HCT116 (cell line): ENCODE results near the gene ZNF346. TPM values are rescaled to one million over a fixed set of nuclear protein-coding genes. Genes with fewer than 3 reads are reported as not detected.

ENCODE experiments used
- ATAC-seq: fragments of 200-7000 bp; cut with Tn5 transposase; 2 replicates; pipeline ENCODE4 v1.9.1; 2020; ENCODE audit warnings: mild to moderate bottlenecking, moderate library complexity
- BruUV-seq: library from RNA; stranded (reverse); fragments of 400-500 nt; replicated peaks from 2 replicates; lab custom pipeline; 2021; lab: Mats Ljungman, UMichigan
- CTCF ChIA-PET: fragments of 300-600 bp; sonication (Branson Sonifier 250); formaldehyde crosslinking; loops from one replicate; lab custom pipeline; 2021; ENCODE audit warnings: antibody characterized with exemption; lab: Charles Lee
- POLR2A ChIA-PET: fragments of 300-600, 350-600 bp; sonication (Branson Sonifier 250); formaldehyde crosslinking; loops from one replicate; lab custom pipeline; 2021; ENCODE audit warnings: antibody characterized with exemption; lab: Charles Lee
- RAD21 ChIA-PET, 2 experiments: fragments of 300-600 bp; sonication (Branson Sonifier 250); formaldehyde crosslinking; loops; one replicate each; lab custom pipeline; 2023; ENCODE audit warnings: low total read pairs in 2 of 2; ENCODE audit not compliant: uncharacterized antibody in 2 of 2, unreplicated experiment in 2 of 2, low non-redundant PET in 1 of 2; lab: Charles Lee
- DNase-seq: peaks from one replicate; pipeline ENCODE4 v3.0.0-alpha.2; 2010; ENCODE audit warnings: low read depth, low spot score
- H2AFZ ChIP-seq: fragments of 200-600 bp; shearing (Covaris generic), sonication (generic); 2 replicates; pipeline ENCODE4 v1.6.1; 2017; ENCODE audit warnings: low read depth, mixed run types, mixed read lengths, antibody characterized with exemption, low read length; ENCODE audit not compliant: poor library complexity, severe bottlenecking
- H3K27ac ChIP-seq: 2 replicates; pipeline ENCODE4 v1.5.1; 2012; ENCODE audit warnings: low read depth, low read length
- H3K27me3 ChIP-seq: fragments of 200-600 bp; sonication (generic); 2 replicates; pipeline ENCODE4 v1.6.1; 2016; ENCODE audit warnings: mixed run types, low read length, mixed read lengths; ENCODE audit not compliant: insufficient read depth
- H3K36me3 ChIP-seq, 2 experiments: fragments of 200-500 bp in 1 of 2; fragments of 200-600 bp in 1 of 2; sonication (Bioruptor generic) in 1 of 2; sonication (generic) in 1 of 2; 2 replicates each; pipeline versions ENCODE4 v1.5.1 to v1.6.1; 2014 to 2016; ENCODE audit warnings: low read length in 2 of 2, inconsistent platforms in 1 of 2, mixed read lengths in 1 of 2, mixed run types in 1 of 2; ENCODE audit not compliant: insufficient read depth in 2 of 2, control insufficient read depth in 1 of 2
- H3K4me1 ChIP-seq, 2 experiments: fragments of 200-600 bp in 1 of 2; sonication (generic) in 1 of 2; 2 replicates each; pipeline versions ENCODE4 v1.5.1 to v1.6.1; 2012 to 2017; ENCODE audit warnings: low read length in 2 of 2, inconsistent platforms in 1 of 2, mild to moderate bottlenecking in 1 of 2, mixed read lengths in 1 of 2, mixed run types in 1 of 2, moderate library complexity in 1 of 2; ENCODE audit not compliant: insufficient read depth in 2 of 2, control insufficient read depth in 1 of 2
- H3K4me2 ChIP-seq: fragments of 200-600 bp; sonication (generic); 2 replicates; pipeline ENCODE4 v1.6.1; 2017; ENCODE audit warnings: mixed run types, low read length, mixed read lengths
- H3K4me3 ChIP-seq, 2 experiments: fragments of 200-600 bp in 1 of 2; sonication (generic) in 1 of 2; replicated peaks in 1 of 2; 2 replicates each; pipeline ENCODE4 v1.5.1; 2011 to 2016; ENCODE audit warnings: low read length in 2 of 2, control low read depth in 1 of 2, low read depth in 1 of 2, mild to moderate bottlenecking in 1 of 2, mixed read lengths in 1 of 2, mixed run types in 1 of 2
- H3K79me2 ChIP-seq: fragments of 200-600 bp; sonication (generic); 2 replicates; pipeline ENCODE4 v1.6.1; 2017; ENCODE audit warnings: mild to moderate bottlenecking, mixed run types, low read length, moderate library complexity, mixed read lengths; ENCODE audit not compliant: insufficient read depth
- H3K9ac ChIP-seq: fragments of 200-600 bp; sonication (generic); 2 replicates; pipeline ENCODE4 v1.6.1; 2016; ENCODE audit warnings: low read length, mixed read lengths
- H3K9me2 ChIP-seq: fragments of 200-600 bp; sonication (generic), shearing (Covaris generic); 2 replicates; pipeline ENCODE4 v1.6.1; 2017; ENCODE audit warnings: mixed run types, mild to moderate bottlenecking, moderate library complexity; ENCODE audit not compliant: insufficient read depth
- H3K9me3 ChIP-seq, 2 experiments: fragments of 200-500 bp in 1 of 2; fragments of 200-600 bp in 1 of 2; sonication (Bioruptor generic) in 1 of 2; sonication (generic) in 1 of 2; 2 replicates each; pipeline ENCODE4 v1.6.1; 2014 to 2017; ENCODE audit warnings: low read length in 2 of 2, mixed read lengths in 2 of 2, inconsistent platforms in 1 of 2, low read depth in 1 of 2, mild to moderate bottlenecking in 1 of 2, mixed run types in 1 of 2, moderate library complexity in 1 of 2; ENCODE audit not compliant: control insufficient read depth in 1 of 2, insufficient read depth in 1 of 2
- H4K20me1 ChIP-seq: fragments of 200-600 bp; sonication (generic), shearing (Covaris generic); 2 replicates; pipeline ENCODE4 v1.6.1; 2017; ENCODE audit warnings: mixed run types, mild to moderate bottlenecking, moderate library complexity; ENCODE audit not compliant: insufficient read depth
- CBX3 ChIP-seq: IDR thresholded peaks from 2 replicates; pipeline ENCODE4 v1.6.1; 2012; ENCODE audit warnings: low read depth
- CEBPB ChIP-seq: IDR thresholded peaks from 2 replicates; pipeline ENCODE4 v1.6.1; 2012; ENCODE audit warnings: low read depth
- EGR1 ChIP-seq: IDR thresholded peaks from 2 replicates; pipeline ENCODE4 v1.6.1; 2012; ENCODE audit warnings: low read depth
- FOSL1 ChIP-seq: IDR thresholded peaks from 2 replicates; pipeline ENCODE4 v1.6.1; 2012; ENCODE audit warnings: low read depth
- RAD21 ChIP-seq: IDR thresholded peaks from 2 replicates; pipeline ENCODE4 v1.6.1; 2012; ENCODE audit warnings: low read depth, mild to moderate bottlenecking
- SIN3A ChIP-seq: IDR thresholded peaks from 2 replicates; pipeline ENCODE4 v1.6.1; 2012; ENCODE audit warnings: low read depth
- SRF ChIP-seq: IDR thresholded peaks from 2 replicates; pipeline ENCODE4 v1.6.1; 2012; ENCODE audit warnings: low read depth
- TCF7L2 ChIP-seq: IDR thresholded peaks from 2 replicates; pipeline ENCODE4 v1.7.0; 2011; ENCODE audit warnings: borderline replicate concordance, inconsistent platforms; ENCODE audit not compliant: insufficient read depth, insufficient read length; ENCODE audit errors: extremely low read depth
- intact Hi-C: fragments of 100-400 bp; cut with micrococcal nuclease; formaldehyde crosslinking; loops from 2 replicates; pipeline ENCODE4 v1.10.0; 2022
- total RNA-seq: library from RNA; stranded (reverse); gene quantifications from one replicate; pipeline ENCODE4 v1.2.1, GENCODE V29; 2021; ENCODE audit not compliant: unreplicated experiment
- TF ChIP-seq, protein P1 (sequence below), 3 experiments: fragments of 200-600 bp in 1 of 3; sonication (generic) in 1 of 3; IDR thresholded peaks in 2 of 3; conservative IDR thresholded peaks in 1 of 3; 2 replicates each; pipeline ENCODE4 v1.5.1; 2012 to 2017; ENCODE audit warnings: low read depth in 2 of 3, low read length in 2 of 3, antibody characterized with exemption in 1 of 3, borderline replicate concordance in 1 of 3, control low read depth in 1 of 3, mild to moderate bottlenecking in 1 of 3, mixed read lengths in 1 of 3, mixed run types in 1 of 3, moderate library complexity in 1 of 3; ENCODE audit not compliant: insufficient read depth in 1 of 3
- TF ChIP-seq, protein P2 (sequence below): IDR thresholded peaks from 2 replicates; pipeline ENCODE4 v1.6.1; 2012; ENCODE audit warnings: low read depth

ZNF346 gene
- total RNA-seq, 1 experiment from 2014 or later, result 13.7 TPM

DNA sequence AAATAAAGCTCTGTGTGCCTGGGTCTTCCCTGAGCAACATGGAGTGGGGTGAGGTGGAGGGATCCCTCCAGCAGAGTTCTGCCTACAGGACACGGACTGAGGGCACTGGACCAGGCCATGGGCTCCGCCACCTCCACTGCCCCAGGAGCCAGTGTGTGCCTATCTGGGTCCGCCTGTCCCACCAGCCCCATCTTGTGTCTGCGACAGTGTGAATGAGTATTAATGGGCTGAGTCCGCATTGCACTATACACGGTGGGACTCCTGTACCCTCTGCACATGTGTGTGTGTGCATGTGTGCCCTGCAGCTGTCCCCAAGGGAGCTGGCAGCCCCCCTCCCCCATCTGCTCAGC lies 75.6 kb downstream of the ZNF346 start (continued):
- TF ChIP-seq, protein P1, sequence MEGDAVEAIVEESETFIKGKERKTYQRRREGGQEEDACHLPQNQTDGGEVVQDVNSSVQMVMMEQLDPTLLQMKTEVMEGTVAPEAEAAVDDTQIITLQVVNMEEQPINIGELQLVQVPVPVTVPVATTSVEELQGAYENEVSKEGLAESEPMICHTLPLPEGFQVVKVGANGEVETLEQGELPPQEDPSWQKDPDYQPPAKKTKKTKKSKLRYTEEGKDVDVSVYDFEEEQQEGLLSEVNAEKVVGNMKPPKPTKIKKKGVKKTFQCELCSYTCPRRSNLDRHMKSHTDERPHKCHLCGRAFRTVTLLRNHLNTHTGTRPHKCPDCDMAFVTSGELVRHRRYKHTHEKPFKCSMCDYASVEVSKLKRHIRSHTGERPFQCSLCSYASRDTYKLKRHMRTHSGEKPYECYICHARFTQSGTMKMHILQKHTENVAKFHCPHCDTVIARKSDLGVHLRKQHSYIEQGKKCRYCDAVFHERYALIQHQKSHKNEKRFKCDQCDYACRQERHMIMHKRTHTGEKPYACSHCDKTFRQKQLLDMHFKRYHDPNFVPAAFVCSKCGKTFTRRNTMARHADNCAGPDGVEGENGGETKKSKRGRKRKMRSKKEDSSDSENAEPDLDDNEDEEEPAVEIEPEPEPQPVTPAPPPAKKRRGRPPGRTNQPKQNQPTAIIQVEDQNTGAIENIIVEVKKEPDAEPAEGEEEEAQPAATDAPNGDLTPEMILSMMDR (IDR thresholded peaks at IDR 0.05 in 2 of 3, conservative IDR thresholded peaks at IDR 0.05 in 1 of 3; ENCODE audit: borderline replicate concordance in 1 of 3, insufficient read depth in 1 of 3, low read depth in 2 of 3, low read length in 2 of 3), result no peak
- TF ChIP-seq TCF7L2 (no peak), FOSL1 (no peak)

DNA sequence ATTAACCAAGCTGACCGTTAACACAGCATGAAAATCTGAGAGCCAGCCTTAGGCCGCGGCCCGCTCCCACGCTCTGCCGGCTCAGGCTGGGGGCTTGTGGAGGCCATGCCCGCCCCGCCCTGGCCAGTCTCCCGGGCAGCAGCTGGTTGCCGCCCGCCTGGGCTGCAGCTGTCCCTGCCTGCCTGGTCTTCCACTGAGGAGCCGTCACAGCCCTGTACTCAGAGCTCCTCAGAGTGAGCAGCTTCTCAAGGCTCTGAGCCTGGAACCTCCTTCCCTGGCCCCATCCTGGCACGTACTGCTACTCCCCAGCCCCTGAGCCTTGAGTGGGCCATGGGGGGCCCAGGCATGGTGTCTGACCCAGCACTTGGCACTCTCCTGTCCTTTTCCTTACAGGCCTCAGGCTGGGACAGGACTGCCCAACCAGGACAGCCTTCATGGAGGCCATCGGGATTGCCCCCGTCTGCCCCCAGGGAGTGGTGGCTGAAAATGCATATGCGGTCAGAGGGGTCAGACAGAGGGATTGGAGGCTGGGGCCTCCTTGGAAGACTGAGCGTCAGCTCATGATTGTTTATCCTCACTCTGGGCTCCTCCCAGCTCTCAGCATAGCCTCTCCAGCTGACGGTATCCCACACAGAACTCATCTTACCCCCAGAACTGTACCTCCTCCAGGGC lies 76.1 kb downstream of the ZNF346 start:
- H3K27ac ChIP-seq, result no peak overlapping the region
- no peak; the same call in 1 of the 2 replicates for ATAC-seq
- intact Hi-C loops, result no loop called here

More for the DNA sequence above, 76.1 kb downstream of the ZNF346 start:
- peaks cover 0 to 6% of the 10 kb centered on the region in 2 experiments; a peak in 1 of 4 replicates for H3K4me1 ChIP-seq
- no TSS peak for BruUV-seq
- H3K9ac ChIP-seq, result no peak overlapping the region
- POLR2A ChIA-PET, result no interaction called here
- no peak for DNase-seq
- H3K36me3 ChIP-seq, result 0 out of 4 replicates have a peak, but pooled peaks cover 0 to 2% of the 10 kb centered on the region in 2 experiments
- H3K4me2 ChIP-seq, result no peak overlapping the region
- no peaks in the 10 kb centered on the region for H3K9me3 ChIP-seq
- TF ChIP-seq SRF (no peak), RAD21 (no peak), SIN3A (no peak), CBX3 (no peak), CEBPB (no peak), EGR1 (no peak)
- TF ChIP-seq, protein P2, sequence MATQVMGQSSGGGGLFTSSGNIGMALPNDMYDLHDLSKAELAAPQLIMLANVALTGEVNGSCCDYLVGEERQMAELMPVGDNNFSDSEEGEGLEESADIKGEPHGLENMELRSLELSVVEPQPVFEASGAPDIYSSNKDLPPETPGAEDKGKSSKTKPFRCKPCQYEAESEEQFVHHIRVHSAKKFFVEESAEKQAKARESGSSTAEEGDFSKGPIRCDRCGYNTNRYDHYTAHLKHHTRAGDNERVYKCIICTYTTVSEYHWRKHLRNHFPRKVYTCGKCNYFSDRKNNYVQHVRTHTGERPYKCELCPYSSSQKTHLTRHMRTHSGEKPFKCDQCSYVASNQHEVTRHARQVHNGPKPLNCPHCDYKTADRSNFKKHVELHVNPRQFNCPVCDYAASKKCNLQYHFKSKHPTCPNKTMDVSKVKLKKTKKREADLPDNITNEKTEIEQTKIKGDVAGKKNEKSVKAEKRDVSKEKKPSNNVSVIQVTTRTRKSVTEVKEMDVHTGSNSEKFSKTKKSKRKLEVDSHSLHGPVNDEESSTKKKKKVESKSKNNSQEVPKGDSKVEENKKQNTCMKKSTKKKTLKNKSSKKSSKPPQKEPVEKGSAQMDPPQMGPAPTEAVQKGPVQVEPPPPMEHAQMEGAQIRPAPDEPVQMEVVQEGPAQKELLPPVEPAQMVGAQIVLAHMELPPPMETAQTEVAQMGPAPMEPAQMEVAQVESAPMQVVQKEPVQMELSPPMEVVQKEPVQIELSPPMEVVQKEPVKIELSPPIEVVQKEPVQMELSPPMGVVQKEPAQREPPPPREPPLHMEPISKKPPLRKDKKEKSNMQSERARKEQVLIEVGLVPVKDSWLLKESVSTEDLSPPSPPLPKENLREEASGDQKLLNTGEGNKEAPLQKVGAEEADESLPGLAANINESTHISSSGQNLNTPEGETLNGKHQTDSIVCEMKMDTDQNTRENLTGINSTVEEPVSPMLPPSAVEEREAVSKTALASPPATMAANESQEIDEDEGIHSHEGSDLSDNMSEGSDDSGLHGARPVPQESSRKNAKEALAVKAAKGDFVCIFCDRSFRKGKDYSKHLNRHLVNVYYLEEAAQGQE, result no peak
- no peaks in the 10 kb centered on the region for H3K9me2 ChIP-seq
- CTCF ChIA-PET, result no interaction called here
- H3K27me3 ChIP-seq, result no peaks in the 10 kb centered on the region
- H2AFZ ChIP-seq, result no peak overlapping the region
- H3K4me3 ChIP-seq, result no peak overlapping the region
- RAD21 ChIA-PET, result no interaction called here
- H3K79me2 ChIP-seq, result no peaks in the 10 kb centered on the region
- no peaks in the 10 kb centered on the region for H4K20me1 ChIP-seq
